Gastrocnemius medialis (tissue), 4 donors: Measurements from ENCODE around the gene DYNC2LI1.

ENCODE experiments used
- POLR2A ChIP-seq, 2 donors: fragments of 450-650 bp; IDR thresholded peaks; one replicate each; pipeline ENCODE4 v1.6.1; 2017; ENCODE audit warnings: antibody characterized with exemption in 2 of 2, mild to moderate bottlenecking in 2 of 2, moderate library complexity in 2 of 2
- TF ChIP-seq, protein P1 (sequence below), 5 experiments: fragments of 450-650 bp in 3 of 5; fragments of 200-600 bp in 2 of 5; sonication (generic) in 2 of 5; IDR thresholded peaks in 4 of 5; conservative IDR thresholded peaks in 1 of 5; 1 replicate in 4 of 5; 2 replicates in 1 of 5; pipeline ENCODE4 v1.5.1; 2016 to 2019; ENCODE audit warnings: antibody characterized with exemption in 5 of 5, mild to moderate bottlenecking in 3 of 5, moderate library complexity in 3 of 5

DNA sequence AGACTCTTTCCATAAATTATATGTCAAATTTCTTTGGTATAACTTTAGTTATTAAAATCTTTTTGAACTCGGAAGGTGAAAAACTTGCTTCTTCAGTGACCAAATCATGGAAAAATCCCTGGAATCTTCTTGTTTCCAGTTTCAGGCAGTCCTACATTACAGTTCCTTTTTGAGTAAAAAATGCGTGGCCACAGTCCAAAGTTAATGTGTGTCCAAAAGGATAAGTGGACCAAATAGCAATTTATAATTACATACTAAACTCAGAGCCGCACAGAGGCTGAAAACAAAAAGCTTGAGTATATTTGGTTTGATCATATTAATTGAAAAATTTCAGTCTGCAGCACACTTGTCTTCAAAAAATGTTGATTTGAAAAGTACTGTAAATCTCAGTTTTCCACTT is 28.4 kb upstream of the DYNC2LI1 start:
- TF ChIP-seq, protein P1, sequence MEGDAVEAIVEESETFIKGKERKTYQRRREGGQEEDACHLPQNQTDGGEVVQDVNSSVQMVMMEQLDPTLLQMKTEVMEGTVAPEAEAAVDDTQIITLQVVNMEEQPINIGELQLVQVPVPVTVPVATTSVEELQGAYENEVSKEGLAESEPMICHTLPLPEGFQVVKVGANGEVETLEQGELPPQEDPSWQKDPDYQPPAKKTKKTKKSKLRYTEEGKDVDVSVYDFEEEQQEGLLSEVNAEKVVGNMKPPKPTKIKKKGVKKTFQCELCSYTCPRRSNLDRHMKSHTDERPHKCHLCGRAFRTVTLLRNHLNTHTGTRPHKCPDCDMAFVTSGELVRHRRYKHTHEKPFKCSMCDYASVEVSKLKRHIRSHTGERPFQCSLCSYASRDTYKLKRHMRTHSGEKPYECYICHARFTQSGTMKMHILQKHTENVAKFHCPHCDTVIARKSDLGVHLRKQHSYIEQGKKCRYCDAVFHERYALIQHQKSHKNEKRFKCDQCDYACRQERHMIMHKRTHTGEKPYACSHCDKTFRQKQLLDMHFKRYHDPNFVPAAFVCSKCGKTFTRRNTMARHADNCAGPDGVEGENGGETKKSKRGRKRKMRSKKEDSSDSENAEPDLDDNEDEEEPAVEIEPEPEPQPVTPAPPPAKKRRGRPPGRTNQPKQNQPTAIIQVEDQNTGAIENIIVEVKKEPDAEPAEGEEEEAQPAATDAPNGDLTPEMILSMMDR (IDR thresholded peaks at IDR 0.05 in 4 of 5, conservative IDR thresholded peaks at IDR 0.05 in 1 of 5), result no peak
- TF ChIP-seq POLR2A (IDR thresholded peaks at IDR 0.05), result no peak
